Hematopoietic multipotent progenitor cell treated with erythropoietin and hydrocortisone succinate and interleukin-3 and kit ligand, for 4 days (in vitro differentiated cells): ENCODE results near the gene B3GAT3.
"Not testable (repeated sequence)": the region's sequence is repeated elsewhere in the genome, so short reads cannot be mapped to it uniquely, and the experiment has no call there.

Source experiments
- DNase-seq: peaks from one replicate; pipeline ENCODE4 v3.0.0-alpha.2; 2015

Gene B3GAT3

DNA sequence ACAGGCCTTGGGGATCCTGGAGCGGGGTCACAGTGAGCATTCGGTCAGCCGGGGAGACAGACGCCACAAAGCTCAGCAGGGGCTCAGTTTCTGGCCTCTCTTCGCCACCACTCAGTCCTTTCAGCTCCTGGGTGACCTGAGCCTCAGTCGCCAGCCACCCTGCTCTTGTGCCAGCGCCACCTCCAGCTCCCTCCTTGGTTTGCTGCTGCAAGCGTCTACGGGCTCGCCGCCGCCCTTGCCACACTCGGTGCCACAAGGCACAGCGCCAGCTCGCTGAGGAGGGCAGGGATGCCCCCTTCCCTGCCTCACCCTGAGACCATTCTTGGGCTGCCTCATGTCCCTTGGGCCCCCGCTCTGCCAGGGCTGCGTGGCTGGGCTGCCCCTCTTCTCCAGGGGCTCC, 46.6 kb downstream of the B3GAT3 start:
- DNase-seq = no peak

- peak; percentile 45 for DNase-seq
Measured at GRCh38 chr11:62574363-62575071, 47.3 kb downstream of the B3GAT3 start.

GRCh38 chr11:62573592-62574362, 48.0 kb downstream of the B3GAT3 start, which contains the start of gene EEF1G:
EEF1G (minus strand) TSS chr11:62573891; CDS start chr11:62573842, 49 bp downstream.
- DNase-seq = peak; percentile 100

DNA sequence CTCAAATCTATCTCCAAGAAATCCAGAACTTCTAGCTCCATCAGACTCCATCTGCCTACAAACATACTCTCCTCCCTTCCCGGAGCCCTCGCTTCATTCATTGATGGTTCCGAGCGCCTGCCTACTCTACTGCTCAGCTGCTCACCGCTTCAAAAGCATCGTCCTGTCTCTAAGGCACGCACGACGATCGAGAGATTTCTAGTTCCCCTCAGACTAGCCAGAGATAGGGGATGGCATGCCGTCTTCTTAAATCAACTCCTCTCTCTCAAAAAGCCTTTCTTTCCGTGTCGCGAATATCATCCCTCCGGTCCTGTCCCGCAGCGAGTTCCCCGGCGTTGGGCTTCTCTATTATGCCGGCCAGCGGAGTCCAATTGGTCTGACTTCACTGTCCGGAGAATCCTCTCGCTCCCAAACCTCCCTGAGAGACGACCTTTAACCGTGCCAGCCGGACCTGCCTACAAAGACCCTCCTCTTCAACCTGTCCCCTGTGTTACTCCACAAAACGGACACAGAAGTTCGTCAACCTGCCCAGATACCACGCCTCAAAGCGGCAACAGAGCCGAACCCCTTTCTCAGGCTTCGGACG, 48.7 kb downstream of the B3GAT3 start:
- peak; percentile 60 for DNase-seq

GRCh38 chr11:62572431-62572830, 49.4 kb downstream of the B3GAT3 start:
- no peak for DNase-seq

DNA sequence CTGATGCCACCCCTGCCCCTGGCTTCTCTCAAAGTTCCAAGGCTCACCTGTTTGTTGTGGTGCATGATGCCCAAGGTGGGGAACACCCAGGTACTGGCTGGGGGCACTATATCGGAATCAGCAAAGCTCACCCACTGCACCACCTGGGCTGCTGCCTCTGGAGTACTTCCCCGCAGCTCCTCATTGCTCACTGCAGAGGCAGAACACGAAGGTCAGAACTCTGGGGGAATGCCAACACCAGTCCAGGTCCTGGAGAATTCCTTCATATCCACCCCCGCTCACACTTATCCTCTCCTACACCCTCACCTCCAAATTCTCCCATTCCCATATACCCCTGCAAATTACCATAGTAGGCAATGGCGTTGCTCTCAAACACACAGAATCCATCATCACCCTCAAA, 50.3 kb downstream of the B3GAT3 start:
- not testable (repeated sequence) for DNase-seq

DNA sequence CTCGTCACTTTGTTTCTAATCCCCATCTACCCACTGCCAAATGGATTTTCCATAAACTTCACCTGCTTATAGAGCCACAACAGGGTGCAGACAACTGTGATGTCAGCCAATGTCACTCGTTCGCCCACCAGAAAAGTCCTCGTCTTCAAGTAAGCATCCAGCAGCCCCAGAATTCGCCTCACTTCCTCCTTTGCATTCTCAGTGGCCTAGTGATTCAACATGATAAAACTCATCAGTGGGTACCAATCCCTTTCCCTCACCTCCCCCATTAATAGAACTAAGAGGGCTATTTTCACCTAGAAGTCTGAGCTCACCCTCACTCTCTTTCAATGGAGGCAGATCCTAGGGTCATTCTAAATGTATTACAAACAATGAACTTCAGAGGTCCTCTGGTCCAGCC, 50.9 kb downstream of the B3GAT3 start:
- DNase-seq = not testable (repeated sequence)

DNA sequence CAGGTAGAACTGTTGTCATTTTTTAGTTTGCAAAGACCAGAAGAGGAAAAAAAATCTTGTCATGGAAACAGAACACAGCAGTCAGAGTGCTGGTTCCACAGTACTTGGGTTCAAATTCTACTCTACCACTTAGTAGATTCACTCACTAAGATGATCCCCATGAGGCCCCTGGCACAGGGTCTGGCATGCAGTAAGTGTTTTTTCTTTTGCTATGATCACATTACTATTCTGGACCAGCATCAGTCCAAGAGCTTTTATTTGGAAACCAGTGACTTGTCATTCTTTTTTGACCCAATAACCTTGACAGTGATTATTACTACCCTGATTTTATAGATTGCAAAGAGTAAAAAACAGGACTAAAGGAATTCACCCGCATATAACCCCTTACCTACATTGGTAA, 52.2 kb downstream of the B3GAT3 start:
- no peak for DNase-seq

DNA sequence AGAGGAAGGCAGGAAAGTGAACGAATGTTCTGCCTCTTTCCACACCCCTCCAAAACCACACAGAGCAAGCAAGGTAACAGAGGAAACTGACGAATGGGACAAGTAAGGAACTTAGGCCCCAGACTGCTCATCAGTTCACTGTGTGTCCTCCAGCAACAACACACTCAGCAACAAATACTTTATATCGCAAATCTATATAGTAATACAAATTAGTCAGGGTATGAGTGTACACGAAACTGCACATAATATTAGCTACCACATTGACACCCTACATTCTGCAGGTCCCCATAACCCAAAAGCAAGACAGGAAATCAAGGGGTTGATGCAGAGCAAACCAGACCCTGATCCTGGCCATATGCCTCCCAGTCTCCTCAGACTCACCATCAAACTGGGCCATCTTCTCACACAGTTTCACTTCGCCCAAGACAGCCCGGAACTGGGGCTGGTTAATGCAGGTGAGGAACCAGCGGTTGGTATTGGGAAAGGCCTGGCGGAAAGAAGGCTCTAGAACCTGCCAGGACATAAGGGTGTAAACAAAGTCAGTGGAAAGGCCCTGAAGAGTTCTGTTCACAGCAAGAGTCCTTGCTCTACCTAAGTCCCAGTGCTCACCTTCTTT, 54.7 kb downstream of the B3GAT3 start:
- DNase-seq = no peak

DNA sequence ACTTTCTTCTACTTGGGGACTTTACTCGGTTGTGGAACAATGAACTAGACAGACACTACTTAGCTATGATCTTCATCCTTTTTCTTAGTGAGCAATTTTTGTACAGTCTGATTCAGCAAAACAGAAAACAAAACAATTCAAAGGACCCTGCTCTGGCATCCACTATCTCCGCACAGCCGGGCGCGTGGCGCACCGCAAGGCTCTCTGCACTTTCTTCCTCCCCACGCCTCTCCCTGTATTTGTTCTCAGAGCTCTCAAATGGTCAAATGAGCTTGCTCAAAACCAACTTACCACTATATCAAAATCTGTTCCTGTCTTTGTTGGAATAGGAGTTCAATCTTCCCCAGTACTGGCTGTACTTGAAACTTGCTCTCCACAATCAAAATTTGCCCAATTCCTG, 55.5 kb downstream of the B3GAT3 start:
- no peak for DNase-seq
